Glomerular endothelial cell (primary cell): ENCODE data around the gene CPTP. TPM values are rescaled to one million over a fixed set of nuclear protein-coding genes. Genes with fewer than 3 reads are reported as not detected.

Experiments
- DNase-seq: peaks from one replicate; pipeline ENCODE4 v3.0.0-alpha.2; 2011; ENCODE audit warnings: low read depth, low spot score; ENCODE audit errors: extremely low read depth
- total RNA-seq: library from RNA; depleted of rRNA; stranded (reverse); fragments of >200 nt; gene quantifications from 2 replicates; pipeline ENCODE4 v1.2.3, GENCODE V29; 2015

CPTP gene
- 46.5 and 56.5 TPM in 2 replicates for total RNA-seq

DNA sequence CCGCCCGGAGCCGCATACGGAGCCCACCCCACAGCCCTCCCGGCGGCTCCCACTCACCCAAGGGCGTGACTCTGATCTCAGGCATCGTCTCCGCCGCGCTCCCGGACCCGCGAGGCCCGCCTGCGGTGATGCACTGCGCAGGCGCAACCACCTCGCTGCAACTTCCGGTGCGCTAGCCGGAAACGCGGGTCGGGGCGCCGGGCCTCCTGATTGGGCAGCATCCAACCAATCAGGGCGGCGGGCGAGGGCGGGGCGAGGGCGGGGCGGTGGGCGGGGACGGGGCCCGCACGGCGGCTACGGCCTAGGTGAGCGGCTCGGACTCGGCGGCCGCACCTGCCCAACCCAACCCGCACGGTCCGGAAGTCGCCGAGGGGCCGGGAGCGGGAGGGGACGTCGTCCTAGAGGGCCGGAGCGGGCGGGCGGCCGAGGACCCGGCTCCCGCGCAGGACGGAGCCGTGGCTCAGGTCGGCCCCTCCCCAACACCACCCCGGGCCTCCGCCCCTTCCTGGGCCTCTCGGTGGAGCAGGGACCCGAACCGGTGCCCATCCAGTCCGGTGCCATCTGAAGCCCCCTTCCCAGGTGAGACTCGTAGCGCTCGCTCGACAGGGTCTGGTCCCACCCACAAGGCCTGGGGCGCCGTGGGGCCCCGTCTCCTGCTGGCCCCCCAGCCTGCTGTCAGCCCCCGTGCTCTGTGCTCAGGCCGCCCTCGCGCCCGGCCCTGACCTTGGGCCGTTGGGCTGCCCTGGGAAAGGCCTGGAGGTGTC lies at the start of gene CPTP, which contains the start of gene INTS11:
CPTP (plus strand) TSS at position 279 of the 764 bp plus-strand sequence. CDS start 2,109 bp downstream, outside the sequence.
INTS11 (minus strand) TSS at position 137 of the 764 bp plus-strand sequence; CDS start at position 85, 52 bp downstream.
- no peak for DNase-seq

DNA sequence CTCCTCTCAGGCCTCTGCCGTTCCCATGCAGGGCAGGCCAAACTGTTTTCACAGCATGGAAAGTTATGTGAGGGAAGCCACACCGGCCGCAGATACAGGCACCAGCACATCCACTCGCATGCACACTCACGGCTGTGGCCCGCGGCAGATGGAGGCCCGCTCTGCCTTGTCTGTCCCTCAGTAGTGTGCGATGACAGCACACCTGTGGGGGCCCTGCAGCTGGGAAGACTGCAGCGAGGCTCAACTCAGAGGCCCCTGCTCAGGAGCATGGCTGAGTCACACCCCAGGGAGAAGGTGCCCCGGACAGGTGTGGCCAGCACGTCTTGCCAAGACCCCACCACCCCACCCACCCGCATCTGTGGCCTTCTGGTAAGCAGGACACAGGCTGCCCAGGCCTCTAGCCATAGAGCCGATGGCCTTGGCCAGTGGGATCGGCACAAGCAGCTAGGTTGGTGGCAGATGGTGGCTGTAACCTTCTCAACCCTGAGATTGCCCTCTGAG lies 49.6 kb upstream of the CPTP start:
- DNase-seq = no peak

DNA sequence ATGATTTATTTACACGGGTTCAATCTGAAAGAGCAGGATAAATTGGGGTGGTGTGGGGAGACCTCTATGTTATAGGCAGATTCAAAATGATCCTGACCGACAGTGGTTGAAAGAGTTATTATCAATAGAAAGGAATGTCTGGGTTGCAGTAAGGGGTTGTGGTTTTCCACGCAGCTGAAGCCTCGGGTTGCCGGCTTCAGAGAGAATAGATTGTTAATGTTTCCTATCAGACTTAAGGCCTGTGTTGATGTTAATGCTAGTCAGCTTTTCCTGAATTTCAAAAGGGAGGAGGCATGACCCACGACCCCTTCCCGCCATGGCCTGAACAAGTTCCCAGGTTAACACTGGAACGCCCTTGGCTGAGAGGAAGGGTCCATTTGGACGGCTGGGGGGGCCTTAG lies 48.8 kb upstream of the CPTP start:
- no peak for DNase-seq

DNA sequence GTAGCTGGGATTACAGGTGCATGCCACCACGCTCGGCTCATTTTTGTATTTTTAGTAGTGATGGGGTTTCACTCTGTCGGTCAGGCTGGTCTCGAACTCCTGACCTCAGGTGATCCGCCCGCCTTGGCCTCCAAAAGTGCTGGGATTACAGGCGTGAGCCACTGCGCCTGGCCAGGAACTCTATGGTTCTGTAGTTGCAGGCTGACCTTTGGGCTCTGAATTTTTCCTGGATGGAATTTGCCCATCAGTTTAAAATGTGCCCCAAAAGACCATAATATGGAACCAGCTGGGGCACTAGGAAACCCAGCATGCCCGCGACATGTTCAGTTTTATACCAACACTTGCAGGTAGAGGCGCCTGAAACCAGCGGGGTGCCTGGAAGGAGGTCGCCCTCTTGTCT lies 46.0 kb upstream of the CPTP start:
- DNase-seq = no peak

DNA sequence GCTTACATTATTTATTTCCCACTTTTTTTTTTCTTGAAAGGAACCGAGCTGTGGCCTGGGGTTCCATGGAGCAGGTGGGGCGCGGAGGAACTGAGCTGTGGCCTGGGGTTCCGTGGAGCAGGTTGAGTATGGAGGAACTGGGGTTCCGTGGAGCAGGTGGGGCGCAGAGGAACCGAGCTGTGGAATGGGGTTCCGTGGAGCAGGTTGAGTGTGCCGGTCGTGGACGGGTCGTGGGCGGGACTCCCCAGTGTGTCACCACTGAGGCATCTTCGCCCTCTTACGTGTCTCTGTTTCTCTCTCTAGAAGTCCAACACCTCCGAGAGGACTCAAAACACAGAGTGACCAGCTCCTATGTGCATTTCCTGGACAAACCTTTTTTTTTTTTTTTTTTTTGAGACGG lies 45.6 kb upstream of the CPTP start:
- DNase-seq = no peak

DNA sequence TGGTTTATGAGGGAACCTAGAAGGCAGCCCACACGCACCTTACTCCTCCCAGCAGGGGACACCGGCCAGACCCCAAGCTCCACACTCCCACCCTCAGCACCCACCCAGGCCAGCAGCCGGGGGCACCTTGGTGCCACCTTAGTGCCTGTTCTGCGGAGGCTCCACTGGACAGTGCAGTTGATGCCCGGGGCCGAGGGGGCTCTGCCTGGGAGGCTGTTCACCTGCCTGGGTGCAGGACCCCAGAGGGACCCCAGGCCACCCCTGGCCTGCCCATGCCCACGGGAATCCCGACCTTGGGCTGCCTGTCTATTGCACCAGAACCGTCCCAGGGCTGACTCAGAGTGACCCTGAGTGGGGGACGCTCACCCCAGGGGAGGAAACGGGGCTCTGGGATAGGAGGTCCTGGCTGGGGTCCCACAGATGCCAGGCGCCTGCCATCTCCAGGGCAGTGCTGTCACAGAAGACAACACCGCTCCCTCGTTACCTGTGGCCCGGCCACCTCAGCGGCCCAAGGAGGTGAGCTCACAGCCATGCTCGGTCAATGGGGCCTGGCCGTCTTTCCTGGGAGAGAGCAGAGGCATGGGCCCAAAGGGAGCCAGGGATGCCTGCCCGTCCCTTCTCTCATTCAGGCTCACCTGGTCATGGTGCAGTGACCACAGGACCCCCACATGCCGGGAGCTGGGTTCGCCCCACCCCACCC lies 43.7 kb upstream of the CPTP start:
- no peak for DNase-seq

DNA sequence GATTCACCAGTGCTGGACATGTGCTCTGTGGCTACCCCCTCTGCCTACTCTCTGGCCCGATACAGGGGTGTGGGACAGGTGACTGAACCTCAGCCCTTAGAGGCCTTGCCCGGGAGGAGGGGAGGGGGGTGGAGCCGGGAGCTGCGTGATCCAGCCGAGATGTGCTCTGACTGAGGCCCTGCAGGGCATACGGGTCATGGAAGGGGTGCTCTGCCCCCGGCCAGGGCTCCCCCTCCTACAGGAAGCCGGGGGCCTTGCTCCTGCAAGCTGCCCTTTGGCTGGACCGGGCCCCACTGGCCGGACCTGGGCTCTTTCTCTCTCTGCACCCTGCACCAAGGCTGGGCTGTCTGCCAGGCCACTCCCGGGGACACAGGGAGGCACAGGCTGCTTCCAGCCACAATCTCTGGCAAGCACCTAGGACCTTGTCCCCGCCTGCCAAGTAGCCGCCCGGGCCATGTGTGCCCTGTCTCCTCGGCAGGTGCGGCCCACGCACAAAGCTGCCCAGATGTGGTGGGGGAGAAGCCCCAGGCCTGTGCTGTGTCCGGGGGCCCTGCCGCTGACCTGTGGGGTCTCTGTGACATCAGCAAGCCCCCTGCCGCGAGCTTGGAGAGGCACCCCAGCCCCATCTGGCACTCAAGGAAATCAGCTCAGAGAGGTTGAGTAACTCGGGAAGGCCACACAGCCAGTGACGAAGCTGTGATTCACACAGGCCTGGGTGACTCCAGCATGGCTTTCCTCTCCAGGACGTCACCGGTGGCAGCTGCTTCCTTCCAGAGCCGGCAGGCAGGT lies 42.9 kb upstream of the CPTP start:
- DNase-seq = no peak

DNA sequence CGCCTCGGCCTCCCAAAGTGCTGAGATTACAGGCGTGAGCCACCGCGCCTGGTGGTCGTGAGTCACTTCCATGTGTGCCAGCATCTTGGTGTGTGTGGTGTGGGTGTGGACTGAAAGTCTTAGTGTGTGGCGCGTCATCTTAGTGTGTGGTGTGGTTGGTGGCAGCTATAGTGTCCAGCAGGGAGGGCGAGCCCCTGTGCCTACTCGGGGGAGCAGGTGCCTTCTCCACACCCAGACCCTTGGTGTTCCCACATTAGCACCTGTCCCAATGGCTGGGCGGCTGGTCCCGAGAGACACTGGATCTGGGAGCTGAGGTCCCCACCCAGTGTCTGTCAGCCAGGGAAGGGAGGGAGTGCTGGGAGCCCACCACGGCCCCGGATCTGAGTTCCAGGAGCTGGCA lies 41.6 kb upstream of the CPTP start:
- DNase-seq = no peak

DNA sequence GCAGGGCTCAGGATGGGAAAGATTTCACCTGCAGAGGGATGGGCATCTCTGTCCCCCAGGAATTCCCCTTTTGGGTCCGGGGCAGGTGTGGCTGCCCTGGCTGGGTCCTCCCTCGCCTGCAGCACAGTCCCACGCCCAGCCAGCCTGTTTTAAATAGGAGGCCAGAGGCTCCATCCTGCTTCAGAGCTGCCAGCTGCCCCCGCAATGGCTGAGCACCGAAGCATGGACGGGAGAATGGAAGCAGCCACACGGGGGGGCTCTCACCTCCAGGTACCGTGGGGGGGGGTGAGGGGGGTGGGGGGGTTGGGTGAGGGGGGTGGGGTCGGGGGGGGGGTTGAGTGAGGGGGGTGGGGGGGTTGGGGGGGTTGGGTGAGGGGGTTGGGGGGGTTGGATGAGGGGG lies 40.8 kb upstream of the CPTP start:
- no peak for DNase-seq

DNA sequence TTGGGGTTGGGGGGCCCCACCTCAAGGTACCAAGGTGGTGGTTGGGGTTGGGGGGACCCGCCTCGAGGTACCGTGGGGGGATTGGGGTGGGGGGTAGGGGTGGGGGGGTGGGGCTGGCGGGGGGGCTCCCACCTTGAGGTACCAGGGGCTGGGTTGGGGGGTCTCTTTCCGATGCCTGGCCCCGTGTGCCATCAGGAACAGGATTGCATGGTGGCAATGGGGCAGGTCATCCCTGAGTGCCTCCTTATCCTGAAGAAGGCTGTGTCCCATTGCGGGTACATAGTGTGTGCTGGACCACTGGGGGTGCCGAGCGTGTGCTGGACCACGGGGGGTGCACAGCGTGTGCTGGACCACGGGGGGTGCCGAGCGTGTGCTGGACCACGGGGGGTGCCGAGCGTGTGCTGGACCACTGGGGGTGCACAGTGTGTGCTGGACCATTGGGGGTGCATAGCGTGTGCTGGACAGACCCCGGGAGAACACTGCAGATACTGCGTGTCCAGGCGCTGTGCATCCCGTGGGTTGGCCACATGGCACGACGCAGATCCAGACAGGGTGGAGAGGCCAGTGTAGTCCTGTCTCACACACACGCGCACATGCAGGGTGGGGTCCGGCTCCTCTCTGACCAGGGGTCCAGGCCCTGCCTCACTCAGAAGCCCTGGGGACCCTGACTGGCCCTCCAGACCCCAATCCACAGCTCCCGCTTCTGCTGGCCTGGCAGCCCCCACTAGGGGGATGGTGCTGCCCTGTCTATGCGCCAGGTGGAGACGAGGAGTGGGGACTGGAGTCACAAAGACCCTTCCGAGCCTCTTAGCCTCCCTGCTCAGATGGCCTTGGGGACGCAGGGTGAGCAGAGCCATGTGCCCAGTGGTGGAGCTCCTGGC lies 40.1 kb upstream of the CPTP start:
- DNase-seq = no peak

DNA sequence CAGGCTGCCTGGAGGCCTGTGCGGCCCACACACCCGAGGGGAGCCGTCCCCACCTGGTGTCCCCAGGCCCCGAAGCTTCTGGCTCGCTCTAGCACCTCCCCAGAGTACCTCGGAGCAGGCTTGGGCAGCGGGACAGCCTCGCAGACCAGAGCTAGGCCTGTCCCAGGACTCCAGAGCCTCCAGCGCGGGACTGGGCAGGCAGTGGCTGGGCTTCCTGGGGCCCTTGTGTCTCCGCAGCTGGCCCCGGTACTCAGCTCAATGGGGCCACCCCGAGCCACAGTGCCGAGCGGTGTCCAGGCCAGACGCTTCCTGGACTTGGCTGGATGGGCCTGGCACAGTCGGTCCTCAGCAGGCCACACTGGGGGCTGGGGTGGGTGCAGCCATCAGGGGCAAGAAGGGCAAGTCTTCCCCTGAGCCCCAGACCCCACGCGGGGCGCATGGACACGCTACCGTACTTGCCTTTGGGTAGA lies 39.5 kb upstream of the CPTP start:
- DNase-seq = no peak

DNA sequence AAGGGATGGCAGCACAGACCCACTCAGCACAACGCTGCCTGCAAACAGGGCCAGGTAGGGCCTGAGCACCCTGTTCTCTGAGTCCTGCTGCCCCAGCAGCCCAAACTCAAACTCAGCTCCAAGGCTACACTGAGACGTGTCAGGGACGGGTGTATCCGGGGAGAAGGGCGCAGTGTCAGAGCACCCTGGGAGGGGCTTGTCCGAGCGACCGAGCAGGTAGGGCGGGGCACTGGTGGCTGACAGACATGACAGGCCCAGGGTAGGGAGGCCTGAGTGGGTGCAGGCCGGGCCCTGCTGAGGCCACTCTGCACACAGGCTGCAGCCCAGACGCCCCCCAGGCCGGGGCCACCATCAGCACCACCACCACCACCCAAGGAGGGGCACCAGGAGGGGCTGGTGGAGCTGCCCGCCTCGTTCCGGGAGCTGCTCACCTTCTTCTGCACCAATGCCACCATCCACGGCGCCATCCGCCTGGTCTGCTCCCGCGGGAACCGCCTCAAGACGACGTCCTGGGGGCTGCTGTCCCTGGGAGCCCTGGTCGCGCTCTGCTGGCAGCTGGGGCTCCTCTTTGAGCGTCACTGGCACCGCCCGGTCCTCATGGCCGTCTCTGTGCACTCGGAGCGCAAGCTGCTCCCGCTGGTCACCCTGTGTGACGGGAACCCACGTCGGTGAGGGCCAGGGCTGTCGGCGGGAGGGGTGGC lies 38.8 kb upstream of the CPTP start:
- DNase-seq = no peak

DNA sequence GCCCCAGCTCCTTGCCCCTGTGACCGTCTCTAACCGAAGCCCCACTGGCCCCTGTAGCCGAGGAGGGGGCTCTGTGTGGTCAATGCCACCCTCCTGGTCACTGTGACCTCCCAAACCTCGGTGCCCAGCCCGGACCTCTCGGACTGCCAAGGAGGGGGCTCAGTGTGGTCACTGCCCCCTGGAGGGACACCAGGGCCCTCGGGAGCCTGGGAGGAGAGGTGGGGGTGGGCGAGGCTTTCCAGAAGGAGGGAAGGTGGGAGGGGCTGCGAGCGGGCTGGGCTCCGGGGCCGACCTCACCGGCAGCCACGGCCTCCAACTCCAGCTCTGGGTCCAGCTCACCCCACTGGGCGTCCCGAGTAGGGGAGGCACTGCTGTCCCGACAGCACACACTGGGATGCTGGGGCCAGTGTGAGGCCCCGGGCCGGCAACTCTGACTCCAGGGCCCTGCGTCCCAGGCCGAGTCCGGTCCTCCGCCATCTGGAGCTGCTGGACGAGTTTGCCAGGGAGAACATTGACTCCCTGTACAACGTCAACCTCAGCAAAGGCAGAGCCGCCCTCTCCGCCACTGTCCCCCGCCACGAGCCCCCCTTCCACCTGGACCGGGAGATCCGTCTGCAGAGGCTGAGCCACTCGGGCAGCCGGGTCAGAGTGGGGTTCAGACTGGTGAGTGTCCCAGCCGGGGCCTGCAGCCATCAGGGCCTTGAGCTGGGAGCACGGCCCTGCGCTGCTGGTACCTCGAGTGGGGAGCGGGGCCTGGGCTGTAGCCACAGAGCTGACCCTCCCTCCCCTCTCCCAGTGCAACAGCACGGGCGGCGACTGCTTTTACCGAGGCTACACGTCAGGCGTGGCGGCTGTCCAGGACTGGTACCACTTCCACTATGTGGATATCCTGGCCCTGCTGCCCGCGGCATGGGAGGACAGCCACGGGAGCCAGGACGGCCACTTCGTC lies 38.0 kb upstream of the CPTP start:
- DNase-seq = no peak

DNA sequence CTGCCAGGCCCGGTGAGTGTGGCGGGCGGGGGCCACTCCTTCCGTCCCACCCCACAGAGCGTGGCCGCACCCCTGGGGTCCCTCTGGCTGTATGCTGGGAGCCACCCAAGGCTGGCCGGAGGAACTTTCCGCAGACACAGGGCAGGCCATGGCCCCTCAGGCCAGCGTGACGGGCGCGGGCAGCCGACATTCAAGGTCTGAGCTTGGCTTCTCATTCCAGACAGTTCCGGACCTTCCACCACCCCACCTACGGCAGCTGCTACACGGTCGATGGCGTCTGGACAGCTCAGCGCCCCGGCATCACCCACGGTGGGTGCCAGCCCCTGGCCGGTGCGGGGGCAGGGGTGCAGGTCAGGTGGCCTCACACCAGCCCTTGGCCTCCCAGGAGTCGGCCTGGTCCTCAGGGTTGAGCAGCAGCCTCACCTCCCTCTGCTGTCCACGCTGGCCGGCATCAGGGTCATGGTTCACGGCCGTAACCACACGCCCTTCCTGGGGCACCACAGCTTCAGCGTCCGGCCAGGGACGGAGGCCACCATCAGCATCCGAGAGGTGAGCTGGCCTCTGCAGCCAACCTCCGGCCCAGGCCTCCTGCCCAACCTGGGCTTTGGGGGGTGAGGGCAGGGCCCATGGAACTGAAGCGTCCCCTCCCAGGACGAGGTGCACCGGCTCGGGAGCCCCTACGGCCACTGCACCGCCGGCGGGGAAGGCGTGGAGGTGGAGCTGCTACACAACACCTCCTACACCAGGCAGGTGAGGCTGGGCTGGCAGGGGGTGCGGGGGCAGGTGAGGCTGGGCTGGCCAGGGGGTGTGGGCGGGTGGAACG lies 37.1 kb upstream of the CPTP start:
- no peak for DNase-seq

DNA sequence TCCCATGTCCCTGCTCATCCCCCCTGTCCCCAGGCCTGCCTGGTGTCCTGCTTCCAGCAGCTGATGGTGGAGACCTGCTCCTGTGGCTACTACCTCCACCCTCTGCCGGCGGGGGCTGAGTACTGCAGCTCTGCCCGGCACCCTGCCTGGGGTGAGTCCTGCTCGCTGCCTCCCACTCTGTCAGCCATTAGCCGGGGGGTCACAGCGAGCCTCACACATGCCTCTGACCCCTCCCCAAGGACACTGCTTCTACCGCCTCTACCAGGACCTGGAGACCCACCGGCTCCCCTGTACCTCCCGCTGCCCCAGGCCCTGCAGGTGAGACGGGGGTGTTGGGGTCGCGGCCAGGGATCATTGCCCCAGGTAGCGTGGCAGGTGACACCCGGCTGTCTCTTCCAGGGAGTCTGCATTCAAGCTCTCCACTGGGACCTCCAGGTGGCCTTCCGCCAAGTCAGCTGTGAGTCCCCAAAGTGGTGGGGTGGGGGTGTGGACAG lies 34.3 kb upstream of the CPTP start:
- DNase-seq = no peak

DNA sequence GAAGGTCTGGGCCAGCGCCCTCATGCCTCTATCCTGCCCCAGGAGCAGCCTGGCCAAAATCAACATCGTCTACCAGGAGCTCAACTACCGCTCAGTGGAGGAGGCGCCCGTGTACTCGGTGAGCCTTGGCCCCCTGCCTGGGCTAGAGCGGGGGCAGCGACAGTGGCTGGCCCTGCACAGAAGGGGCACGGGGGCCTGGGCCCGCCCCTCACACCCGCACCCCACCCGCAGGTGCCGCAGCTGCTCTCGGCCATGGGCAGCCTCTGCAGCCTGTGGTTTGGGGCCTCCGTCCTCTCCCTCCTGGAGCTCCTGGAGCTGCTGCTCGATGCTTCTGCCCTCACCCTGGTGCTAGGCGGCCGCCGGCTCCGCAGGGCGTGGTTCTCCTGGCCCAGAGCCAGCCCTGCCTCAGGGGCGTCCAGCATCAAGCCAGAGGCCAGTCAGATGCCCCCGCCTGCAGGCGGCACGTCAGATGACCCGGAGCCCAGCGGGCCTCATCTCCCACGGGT lies 33.5 kb upstream of the CPTP start:
- DNase-seq = no peak
